PC-9 (cell line): Measurements from ENCODE around the gene TM4SF1. TPM values are rescaled to one million over a fixed set of nuclear protein-coding genes. Genes with fewer than 3 reads are reported as not detected.

ENCODE experiments used
- BruUV-seq: library from RNA; stranded (reverse); fragments of 400-500 nt; replicated peaks from 2 replicates; lab custom pipeline; 2021; lab: Mats Ljungman, UMichigan
- CTCF ChIA-PET: fragments of 300-600 bp; sonication (Branson Sonifier 250); formaldehyde crosslinking; loops from one replicate; lab custom pipeline; 2022; ENCODE audit warnings: antibody characterized with exemption; lab: Charles Lee
- POLR2A ChIA-PET: fragments of 300-600 bp; sonication (Branson Sonifier 250); formaldehyde crosslinking; loops from one replicate; lab custom pipeline; 2022; ENCODE audit warnings: antibody characterized with exemption; ENCODE audit not compliant: unreplicated experiment; lab: Charles Lee
- DNase-seq, 2 experiments: peaks; one replicate each; pipeline versions ENCODE4 v3.0.0 to v3.0.0-alpha.2; 2015 to 2022; ENCODE audit warnings: mixed read lengths in 1 of 2
- H2AFZ ChIP-seq: fragments of 200-600 bp; sonication (generic); 2 replicates; pipeline ENCODE4 v1.8.1; 2017; ENCODE audit warnings: antibody characterized with exemption
- H3F3A ChIP-seq: fragments of 200-600 bp; sonication (generic); 2 replicates; pipeline ENCODE4 v1.8.1; 2017; ENCODE audit warnings: antibody characterized with exemption, mild to moderate bottlenecking, low read depth; ENCODE audit not compliant: insufficient read depth
- H3K27ac ChIP-seq: fragments of 200-600 bp; sonication (generic); 2 replicates; pipeline ENCODE4 v1.6.1; 2016; ENCODE audit warnings: mixed run types
- H3K27me3 ChIP-seq: fragments of 200-600 bp; sonication (generic); 2 replicates; pipeline ENCODE4 v1.6.1; 2016; ENCODE audit warnings: low read depth, mixed run types; ENCODE audit not compliant: insufficient read depth
- H3K36me3 ChIP-seq: fragments of 200-600 bp; sonication (generic); 2 replicates; pipeline ENCODE4 v1.6.1; 2016; ENCODE audit warnings: low read depth, mixed run types
- H3K4me1 ChIP-seq: fragments of 200-600 bp; sonication (generic); replicated peaks from 2 replicates; pipeline ENCODE4 v1.6.1; 2016; ENCODE audit warnings: mixed run types; ENCODE audit not compliant: insufficient read depth
- H3K4me2 ChIP-seq: fragments of 200-600 bp; sonication (generic); 2 replicates; pipeline ENCODE4 v1.6.1; 2017; ENCODE audit warnings: mixed run types
- H3K4me3 ChIP-seq: fragments of 200-600 bp; sonication (generic); 2 replicates; pipeline ENCODE4 v1.6.1; 2016; ENCODE audit warnings: mixed run types
- H3K79me2 ChIP-seq: fragments of 200-600 bp; sonication (generic); 2 replicates; pipeline ENCODE4 v1.6.1; 2017; ENCODE audit warnings: low read depth, mixed run types
- H3K9me2 ChIP-seq: fragments of 200-600 bp; sonication (generic); 2 replicates; pipeline ENCODE4 v1.8.1; 2017; ENCODE audit warnings: mild to moderate bottlenecking; ENCODE audit not compliant: insufficient read depth
- H3K9me3 ChIP-seq: fragments of 200-600 bp; sonication (generic); 2 replicates; pipeline ENCODE4 v1.8.1; 2016; ENCODE audit warnings: low read depth; ENCODE audit not compliant: insufficient read depth
- H4K20me1 ChIP-seq: fragments of 200-600 bp; sonication (generic); 2 replicates; pipeline ENCODE4 v1.8.1; 2017; ENCODE audit not compliant: insufficient read depth
- CTCF ChIP-seq: fragments of 200-600 bp; sonication (generic); conservative IDR thresholded peaks from 2 replicates; pipeline ENCODE4 v1.6.1; 2017; ENCODE audit warnings: mixed run types, antibody characterized with exemption, mild to moderate bottlenecking, moderate library complexity
- EZH2 ChIP-seq: fragments of 200-600 bp; sonication (generic); IDR thresholded peaks from 2 replicates; pipeline ENCODE4 v1.8.0; 2017; ENCODE audit warnings: antibody characterized with exemption, low read depth
- intact Hi-C: fragments of 100-400 bp; cut with micrococcal nuclease; formaldehyde crosslinking; loops from one replicate; pipeline ENCODE4 v1.10.0; 2022; ENCODE audit not compliant: unreplicated experiment
- total RNA-seq: library from RNA; stranded (reverse); gene quantifications from 2 replicates; pipeline ENCODE4 v1.2.3, GENCODE V29; 2021

The TM4SF1 gene
- total RNA-seq, 1 experiment from 2014 or later, result 146 TPM

GRCh38 chr3:149397528-149397927 lies 20.1 kb upstream of the TM4SF1 start:
- CTCF ChIA-PET, result no interaction called here
- no peak for DNase-seq
- no peak overlapping the region for H3K27ac ChIP-seq
- no peaks in the 10 kb centered on the region for H3K79me2 ChIP-seq
- H4K20me1 ChIP-seq, result no peaks in the 10 kb centered on the region
- no peak overlapping the region for H3K4me2 ChIP-seq
- no peaks in the 10 kb centered on the region for H3K36me3 ChIP-seq
- H3K4me1 ChIP-seq, result peaks cover 68% of the 10 kb centered on the region
- H3K9me3 ChIP-seq, result peaks cover 10% of the 10 kb centered on the region; the same call in 1 of the 2 replicates
- H3F3A ChIP-seq, result peaks cover 40% of the 10 kb centered on the region
- no peak overlapping the region for H2AFZ ChIP-seq
- H3K27me3 ChIP-seq, result no peaks in the 10 kb centered on the region
- intact Hi-C loops, result no loop called here
- no peaks in the 10 kb centered on the region for H3K9me2 ChIP-seq
- POLR2A ChIA-PET, result no interaction called here
- BruUV-seq, result no TSS peak
- H3K4me3 ChIP-seq, result no peak overlapping the region
- no peak for TF ChIP-seq EZH2
- TF ChIP-seq CTCF, result no peak

- Histone ChIP-seq H3K4me3 (no peak overlapping the region), H3K4me1 (peaks cover 66% of the 10 kb centered on the region), H3K27me3 (no peaks in the 10 kb centered on the region), H3K79me2 (no peaks in the 10 kb centered on the region), H3F3A (peaks cover 39% of the 10 kb centered on the region), H3K27ac (peak overlapping the region; percentile 78), H3K4me2 (peak overlapping the region; percentile 32; the same call in 1 of the 2 replicates), H3K9me2 (no peaks in the 10 kb centered on the region), H2AFZ (no peak overlapping the region), H3K9me3 (peaks cover 10% of the 10 kb centered on the region; the same call in 1 of the 2 replicates), H4K20me1 (no peaks in the 10 kb centered on the region), H3K36me3 (no peaks in the 10 kb centered on the region)
- no TSS peak for BruUV-seq
- intact Hi-C loops, result no loop called here
- TF ChIP-seq EZH2 (no peak), CTCF (no peak)
- DNase-seq, result no peak
- POLR2A ChIA-PET, result interaction anchor here (0.6 kb wide), 1 partner anchor 82 kb away, joined by 3 read pairs; no protein-coding TSS in a partner anchor
- CTCF ChIA-PET, result interaction anchor here (0.6 kb wide), 1 partner anchor 217 kb away, joined by 3 read pairs; no protein-coding TSS in a partner anchor
These were observed 19.0 kb upstream of the TM4SF1 start for GRCh38 chr3:149396476-149396875.

GRCh38 chr3:149395107-149396089 lies 17.9 kb upstream of the TM4SF1 start:
- ChIA-PET POLR2A (interaction anchor here (0.6 to 0.7 kb wide), 3 partner anchors 9 to 81 kb away, joined by 3 to 9 read pairs (median 3); partner anchors contain the start of gene TM4SF1), CTCF (interaction anchor here (0.6 kb wide), 1 partner anchor 216 kb away, joined by 3 read pairs; no protein-coding TSS in a partner anchor)
- 0 out of 2 replicates have a peak overlapping the region, but pooled peaks have one; percentile 2 for H2AFZ ChIP-seq
- peaks cover 10% of the 10 kb centered on the region; the same call in 1 of the 2 replicates for H3K9me3 ChIP-seq
- no peaks in the 10 kb centered on the region for H3K36me3 ChIP-seq
- no peaks in the 10 kb centered on the region for H3K9me2 ChIP-seq
- peak overlapping the region; percentile 78 for H3K27ac ChIP-seq
- no peaks in the 10 kb centered on the region for H3K79me2 ChIP-seq
- H3K27me3 ChIP-seq, result no peaks in the 10 kb centered on the region
- TF ChIP-seq EZH2, result no peak
- no peak for TF ChIP-seq CTCF
- H3F3A ChIP-seq, result peaks cover 39% of the 10 kb centered on the region
- H3K4me1 ChIP-seq, result peaks cover 66% of the 10 kb centered on the region
- intact Hi-C loops, result loop anchor here (2.0 kb wide), 2 partner anchors 19 to 53 kb away; partner anchors contain the start of gene TM4SF1
- BruUV-seq, result no TSS peak
- H3K4me3 ChIP-seq, result no peak overlapping the region
- H4K20me1 ChIP-seq, result no peaks in the 10 kb centered on the region
- H3K4me2 ChIP-seq, result peak overlapping the region; percentile 32
- DNase-seq, result peak; percentile 72 to 73
